Stimulated activated CD8-positive, alpha-beta memory T cell treated with anti-CD3 and anti-CD28 coated beads, Interleukin-12 subunit alpha, Interleukin-12 subunit beta, amount 100 ng/mL, for 4 hours (primary cell): ENCODE results near the gene ADH1C.

Experiments
- DNase-seq: peaks from one replicate; pipeline ENCODE4 v3.0.0-alpha.2; 2020; ENCODE audit warnings: low read depth

The ADH1C gene

DNA sequence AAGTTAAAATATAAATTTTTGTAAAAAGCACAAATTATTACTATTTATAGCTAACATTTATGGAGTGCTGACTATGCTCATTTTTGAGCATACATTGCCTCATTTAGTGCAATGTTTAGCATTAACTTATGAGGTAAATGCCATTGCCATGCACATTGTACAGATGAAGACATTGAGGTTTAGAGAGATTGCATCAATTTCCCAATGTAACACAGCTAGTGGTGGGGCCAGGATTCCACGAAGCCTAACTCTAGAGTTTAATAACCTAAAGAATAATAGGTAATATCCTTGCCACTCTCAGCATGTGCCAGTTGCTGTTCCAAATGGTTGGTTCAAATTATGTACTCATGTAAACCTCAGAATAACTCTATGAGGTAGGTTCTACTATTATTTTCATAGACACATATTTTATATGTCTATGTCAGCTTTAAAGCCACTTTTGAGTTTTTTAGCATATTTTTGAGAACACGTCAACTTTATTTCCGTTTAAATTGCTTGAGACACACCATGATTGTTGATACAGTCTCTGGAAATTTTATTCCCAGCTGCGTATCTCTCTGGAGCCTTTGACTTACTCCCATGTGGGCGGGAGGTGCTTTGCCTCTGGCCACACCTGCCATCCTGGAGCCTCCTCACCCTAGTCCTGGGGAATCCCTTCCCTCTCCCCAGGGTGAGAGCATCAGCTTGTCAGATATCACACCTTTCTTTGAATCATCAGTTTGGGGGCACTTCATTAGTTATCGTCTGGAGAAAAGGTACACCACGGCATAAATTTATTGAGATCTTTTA lies 51.0 kb downstream of the ADH1C start:
- DNase-seq: no peak

- DNase-seq: no peak
Measured at GRCh38 chr4:99300934-99301333, 51.6 kb downstream of the ADH1C start.

GRCh38 chr4:99293357-99293756 lies 59.2 kb downstream of the ADH1C start:
- no peak for DNase-seq

GRCh38 chr4:99290848-99291786 lies 61.4 kb downstream of the ADH1C start, which contains the start of gene ADH1A:
Gene ADH1A, minus strand, starts transcription at chr4:99290985. Its CDS starts 71 bp downstream, at chr4:99290914.
- no peak for DNase-seq
